ENCODE data around the gene RPUSD3. TPM values are rescaled to one million over a fixed set of nuclear protein-coding genes. Genes with fewer than 3 reads are reported as not detected.

RPUSD3 gene
- total and polyA plus RNA-seq, 2 donors (not counting 3 experiments of a cell fraction or from before 2014, with no cell fraction given), result 38.9 to 56.6 TPM

DNA sequence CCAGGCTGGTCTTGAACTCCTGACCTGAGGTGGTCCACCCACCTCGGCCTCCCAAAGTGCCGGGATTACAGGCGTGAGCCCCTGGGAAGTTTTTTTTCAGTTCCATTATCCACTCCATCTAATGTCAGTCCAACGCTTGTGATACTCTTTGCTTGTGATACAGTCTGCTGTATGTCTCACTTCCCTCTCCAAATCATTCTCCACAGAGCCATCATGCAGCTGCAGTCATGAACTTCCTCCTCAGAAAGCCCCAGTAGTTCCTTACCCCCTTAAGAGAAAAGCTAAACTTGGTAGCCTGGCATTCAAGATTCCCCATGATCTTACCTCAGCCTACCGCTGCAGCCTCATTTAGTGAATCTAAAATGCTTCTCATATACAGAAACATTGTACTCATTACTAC lies 48.6 kb downstream of the RPUSD3 start:
- Histone ChIP-seq H3K4me1 (ENCODE audit: control insufficient read depth, extremely low read depth, insufficient read depth, low read length) (peaks cover 13% of the 10 kb centered on the region), H2AFZ (ENCODE audit: low read depth, low read length) (no peak overlapping the region), H4K20me1 (replicated peaks; ENCODE audit: control insufficient read depth, extremely low read depth, insufficient read depth, low read length) (no peaks in the 10 kb centered on the region), H3K79me2 (ENCODE audit: control insufficient read depth, insufficient read depth, low read length) (peaks cover 43% of the 10 kb centered on the region), H3K27me3 (ENCODE audit: control insufficient read depth in 2 of 2, insufficient read depth in 2 of 2, low read length in 2 of 2) (no peaks in the 10 kb centered on the region), H3K4me3 (replicated peaks in 1 of 3; ENCODE audit: insufficient read depth in 1 of 3, low read depth in 1 of 3, low read length in 3 of 3) (no peak overlapping the region), H3K36me3 (ENCODE audit: control insufficient read depth in 2 of 2, extremely low read depth in 1 of 2, insufficient read depth in 2 of 2, low read length in 2 of 2) (peaks cover 9 to 17% of the 10 kb centered on the region in 2 experiments), H3K27ac (ENCODE audit: insufficient read depth, low read depth, low read length) (no peak overlapping the region), H3K9me3 (replicated peaks; ENCODE audit: control insufficient read depth, insufficient read depth, low read length) (no peaks in the 10 kb centered on the region), H3K4me2 (ENCODE audit: insufficient read depth, low read length) (no peak overlapping the region), H3K9ac (replicated peaks; ENCODE audit: extremely low read depth, insufficient read depth, low read length) (no peak overlapping the region), H3K9me1 (replicated peaks; ENCODE audit: control insufficient read depth, extremely low read depth, insufficient read depth, low read length) (no peaks in the 10 kb centered on the region)
- DNase-seq (ENCODE audit: low read depth, low spot score), result no peak
- dilution Hi-C loops (cut with MboI; ENCODE audit: extremely low pct_ligation_motif_present, low sequenced_read_pairs), result no loop called here
- no peak for FAIRE-seq
- no TSS peak for BruUV-seq (replicated peaks)
- intact Hi-C loops (cut with micrococcal nuclease), result no loop called here
- POLR2A ChIA-PET, result no interaction called here
- no peak for TF ChIP-seq JUN (IDR thresholded peaks at IDR 0.05; ENCODE audit: borderline replicate concordance, insufficient read depth, insufficient read length, low read depth)
- no peak for TF ChIP-seq POLR2A (IDR thresholded peaks at IDR 0.05; ENCODE audit: low read depth, low read length)
- no peak for TF ChIP-seq MAX (IDR thresholded peaks at IDR 0.05; ENCODE audit: insufficient read depth, insufficient read length)
- TF ChIP-seq, protein P1, sequence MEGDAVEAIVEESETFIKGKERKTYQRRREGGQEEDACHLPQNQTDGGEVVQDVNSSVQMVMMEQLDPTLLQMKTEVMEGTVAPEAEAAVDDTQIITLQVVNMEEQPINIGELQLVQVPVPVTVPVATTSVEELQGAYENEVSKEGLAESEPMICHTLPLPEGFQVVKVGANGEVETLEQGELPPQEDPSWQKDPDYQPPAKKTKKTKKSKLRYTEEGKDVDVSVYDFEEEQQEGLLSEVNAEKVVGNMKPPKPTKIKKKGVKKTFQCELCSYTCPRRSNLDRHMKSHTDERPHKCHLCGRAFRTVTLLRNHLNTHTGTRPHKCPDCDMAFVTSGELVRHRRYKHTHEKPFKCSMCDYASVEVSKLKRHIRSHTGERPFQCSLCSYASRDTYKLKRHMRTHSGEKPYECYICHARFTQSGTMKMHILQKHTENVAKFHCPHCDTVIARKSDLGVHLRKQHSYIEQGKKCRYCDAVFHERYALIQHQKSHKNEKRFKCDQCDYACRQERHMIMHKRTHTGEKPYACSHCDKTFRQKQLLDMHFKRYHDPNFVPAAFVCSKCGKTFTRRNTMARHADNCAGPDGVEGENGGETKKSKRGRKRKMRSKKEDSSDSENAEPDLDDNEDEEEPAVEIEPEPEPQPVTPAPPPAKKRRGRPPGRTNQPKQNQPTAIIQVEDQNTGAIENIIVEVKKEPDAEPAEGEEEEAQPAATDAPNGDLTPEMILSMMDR (IDR thresholded peaks at IDR 0.05; ENCODE audit: extremely low read depth in 1 of 2, insufficient read depth in 1 of 2, low read depth in 1 of 2, low read length in 2 of 2), result no peak
- no peak for TF ChIP-seq GATA2 (IDR thresholded peaks at IDR 0.05; ENCODE audit: insufficient read depth, insufficient read length, low read depth, low read length)
- no peak for TF ChIP-seq EZH2 (IDR thresholded peaks at IDR 0.05; ENCODE audit: borderline replicate concordance, low read depth, low read length, severe bottlenecking)
- no peak for TF ChIP-seq MYC (IDR thresholded peaks at IDR 0.05; ENCODE audit: low read depth, low read length)
- TF ChIP-seq FOS (IDR thresholded peaks at IDR 0.05; ENCODE audit: borderline replicate concordance, insufficient read depth, low read length), result no peak
- TF ChIP-seq POLR2AphosphoS5 (IDR thresholded peaks at IDR 0.05; ENCODE audit: insufficient read depth, low read depth, low read length), result no peak
- CTCF ChIA-PET, result no interaction called here

Data from endothelial cell of umbilical vein (primary cell).